ENCODE data around the gene KRTAP9-6. TPM values are rescaled to one million over a fixed set of nuclear protein-coding genes. Genes with fewer than 3 reads are reported as not detected.
"Not testable (repeated sequence)": the region's sequence is repeated elsewhere in the genome, so short reads cannot be mapped to it uniquely, and the experiment has no call there.

Gene KRTAP9-6
- total and polyA plus RNA-seq, 4 experiments from 2014 or later = not detected

GRCh38 chr17:41232399-41233105, 32.6 kb upstream of the KRTAP9-6 start, which contains the start of gene KRTAP9-3:
KRTAP9-3 (plus strand) TSS chr17:41232449; CDS start chr17:41232502, 53 bp downstream.
- CTCF ChIA-PET (ENCODE audit: partially characterized antibody); H3K27me3 ChIP-seq (ENCODE audit: insufficient read depth, low read length); H3K36me3 ChIP-seq (ENCODE audit: insufficient read depth, low read length); H3K9me3 ChIP-seq (ENCODE audit: control insufficient read depth in 1 of 2, low read length in 2 of 2); H3K4me3 Mint-ChIP-seq; H3K4me1 ChIP-seq (ENCODE audit: insufficient read depth, low read length); intact Hi-C loops (cut with micrococcal nuclease); H3K9me3 Mint-ChIP-seq; H3K27ac ChIP-seq (ENCODE audit: low read depth, low read length); H3K36me3 Mint-ChIP-seq; H3K4me3 ChIP-seq (ENCODE audit: low read length in 2 of 2); DNase-seq; POLR2A ChIA-PET (ENCODE audit: partially characterized antibody); H3K4me1 Mint-ChIP-seq: not testable (repeated sequence)
- peaks cover 21 to 24% of the 10 kb centered on the region in 2 donors for H3K27me3 Mint-ChIP-seq
- peak within 1 kb of the TSS in 1 of 7 donors; percentile 2 for H3K27ac Mint-ChIP-seq

DNA sequence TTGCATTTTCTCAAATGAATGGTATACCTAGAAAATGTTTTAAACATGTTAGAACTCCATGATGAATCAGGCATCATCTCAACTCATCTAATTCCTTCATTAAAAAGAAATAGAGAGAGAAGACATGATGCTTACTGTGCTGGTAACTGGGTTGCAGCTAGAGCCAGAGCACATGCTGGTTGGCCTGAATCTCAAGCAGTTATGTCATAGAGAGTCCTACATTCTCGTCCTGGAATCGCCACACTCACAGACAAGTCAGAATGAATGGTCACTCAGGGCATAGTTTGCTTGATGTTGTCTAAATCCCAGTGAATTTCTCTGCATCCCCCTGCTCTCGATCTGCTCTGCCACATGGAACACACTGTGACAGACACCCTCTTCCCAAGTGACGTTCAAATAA, 28.1 kb upstream of the KRTAP9-6 start:
- CTCF ChIA-PET (ENCODE audit: partially characterized antibody); H3K4me3 ChIP-seq (ENCODE audit: low read length in 2 of 2); H3K27ac ChIP-seq (ENCODE audit: low read depth, low read length); POLR2A ChIA-PET (ENCODE audit: partially characterized antibody); DNase-seq; H3K9me3 Mint-ChIP-seq; H3K4me1 Mint-ChIP-seq; H3K36me3 ChIP-seq (ENCODE audit: insufficient read depth, low read length); H3K36me3 Mint-ChIP-seq; intact Hi-C loops (cut with micrococcal nuclease); H3K4me3 Mint-ChIP-seq; H3K27ac Mint-ChIP-seq; H3K27me3 ChIP-seq (ENCODE audit: insufficient read depth, low read length); H3K9me3 ChIP-seq (ENCODE audit: control insufficient read depth in 1 of 2, low read length in 2 of 2); H3K4me1 ChIP-seq (ENCODE audit: insufficient read depth, low read length): not testable (repeated sequence)
- peaks cover 22 to 24% of the 10 kb centered on the region in 2 donors for H3K27me3 Mint-ChIP-seq

DNA sequence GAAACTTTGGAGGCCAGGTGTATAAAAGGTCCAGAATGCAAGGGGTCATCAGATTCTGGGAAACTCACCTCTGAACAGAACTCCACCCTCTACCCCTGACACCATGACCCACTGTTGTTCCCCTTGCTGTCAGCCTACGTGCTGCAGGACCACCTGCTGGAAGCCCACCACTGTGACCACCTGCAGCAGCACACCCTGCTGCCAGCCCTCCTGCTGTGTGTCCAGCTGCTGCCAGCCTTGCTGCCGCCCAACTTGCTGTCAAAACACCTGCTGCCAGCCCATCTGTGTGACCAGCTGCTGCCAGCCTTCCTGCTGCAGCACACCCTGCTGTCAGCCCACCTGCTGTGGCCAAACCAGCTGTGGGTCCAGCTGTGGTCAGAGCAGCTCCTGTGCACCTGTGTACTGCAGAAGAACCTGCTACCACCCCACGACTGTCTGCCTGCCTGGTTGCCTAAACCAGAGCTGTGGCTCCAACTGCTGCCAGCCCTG, 27.2 kb upstream of the KRTAP9-6 start, which contains the start of gene KRTAP9-8:
KRTAP9-8 (plus strand) TSS at position 51 of the 489 bp plus-strand sequence; CDS start at position 104, 53 bp downstream.
- H3K27me3 ChIP-seq (ENCODE audit: insufficient read depth, low read length); CTCF ChIA-PET (ENCODE audit: partially characterized antibody); H3K27ac Mint-ChIP-seq; H3K9me3 Mint-ChIP-seq; H3K27ac ChIP-seq (ENCODE audit: low read depth, low read length); H3K4me1 ChIP-seq (ENCODE audit: insufficient read depth, low read length); intact Hi-C loops (cut with micrococcal nuclease); H3K36me3 Mint-ChIP-seq; H3K4me3 Mint-ChIP-seq; H3K4me3 ChIP-seq (ENCODE audit: low read length in 2 of 2); POLR2A ChIA-PET (ENCODE audit: partially characterized antibody); H3K9me3 ChIP-seq (ENCODE audit: control insufficient read depth in 1 of 2, low read length in 2 of 2); H3K4me1 Mint-ChIP-seq; DNase-seq; H3K36me3 ChIP-seq (ENCODE audit: insufficient read depth, low read length): not testable (repeated sequence)
- H3K27me3 Mint-ChIP-seq = peaks cover 21 to 27% of the 10 kb centered on the region in 2 donors

- peaks cover 3 to 10% of the 10 kb centered on the region in 2 donors for H3K27me3 Mint-ChIP-seq
- intact Hi-C loops (cut with micrococcal nuclease); POLR2A ChIA-PET (ENCODE audit: partially characterized antibody); H3K9me3 ChIP-seq (ENCODE audit: control insufficient read depth in 1 of 2, low read length in 2 of 2); CTCF ChIA-PET (ENCODE audit: partially characterized antibody); H3K36me3 ChIP-seq (ENCODE audit: insufficient read depth, low read length); H3K4me3 ChIP-seq (ENCODE audit: low read length in 2 of 2); H3K27ac ChIP-seq (ENCODE audit: low read depth, low read length); H3K36me3 Mint-ChIP-seq; H3K27me3 ChIP-seq (ENCODE audit: insufficient read depth, low read length); H3K4me3 Mint-ChIP-seq; DNase-seq; H3K4me1 Mint-ChIP-seq; H3K9me3 Mint-ChIP-seq; H3K4me1 ChIP-seq (ENCODE audit: insufficient read depth, low read length): not testable (repeated sequence)
- peak overlapping the region in 1 of 7 donors; percentile 11 for H3K27ac Mint-ChIP-seq
These were observed 18.0 kb upstream of the KRTAP9-6 start for GRCh38 chr17:41246995-41247787.

DNA sequence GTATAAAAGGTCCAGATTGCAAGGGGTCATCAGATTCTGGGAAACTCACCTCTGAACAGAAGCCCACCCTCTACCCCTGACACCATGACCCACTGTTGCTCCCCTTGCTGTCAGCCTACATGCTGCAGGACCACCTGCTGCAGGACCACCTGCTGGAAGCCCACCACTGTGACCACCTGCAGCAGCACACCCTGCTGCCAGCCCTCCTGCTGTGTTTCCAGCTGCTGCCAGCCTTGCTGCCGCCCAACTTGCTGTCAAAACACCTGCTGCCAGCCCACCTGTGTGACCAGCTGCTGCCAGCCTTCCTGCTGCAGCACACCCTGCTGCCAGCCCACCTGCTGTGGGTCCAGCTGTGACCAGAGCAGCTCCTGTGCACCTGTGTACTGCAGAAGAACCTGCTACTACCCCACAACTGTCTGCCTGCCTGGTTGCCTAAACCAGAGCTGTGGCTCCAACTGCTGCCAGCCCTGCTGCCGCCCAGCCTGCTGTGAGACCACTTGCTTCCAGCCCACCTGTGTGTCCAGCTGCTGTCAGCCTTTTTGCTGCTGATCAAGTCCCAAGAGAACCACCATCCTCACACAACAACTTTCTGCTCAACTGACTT, 15.4 kb upstream of the KRTAP9-6 start, which contains the start of gene KRTAP9-4:
KRTAP9-4 (plus strand) TSS at position 51 of the 604 bp plus-strand sequence; CDS start at position 85, 34 bp downstream.
- CTCF ChIA-PET (ENCODE audit: partially characterized antibody); H3K27ac Mint-ChIP-seq; H3K4me1 ChIP-seq (ENCODE audit: insufficient read depth, low read length); H3K27me3 ChIP-seq (ENCODE audit: insufficient read depth, low read length); intact Hi-C loops (cut with micrococcal nuclease); H3K9me3 Mint-ChIP-seq; DNase-seq; H3K4me3 Mint-ChIP-seq; H3K36me3 ChIP-seq (ENCODE audit: insufficient read depth, low read length); H3K4me3 ChIP-seq (ENCODE audit: low read length in 2 of 2); H3K4me1 Mint-ChIP-seq; H3K27me3 Mint-ChIP-seq; H3K36me3 Mint-ChIP-seq; H3K27ac ChIP-seq (ENCODE audit: low read depth, low read length); POLR2A ChIA-PET (ENCODE audit: partially characterized antibody); H3K9me3 ChIP-seq (ENCODE audit: control insufficient read depth in 1 of 2, low read length in 2 of 2): not testable (repeated sequence)

GRCh38 chr17:41251261-41251660, 13.9 kb upstream of the KRTAP9-6 start:
- Histone ChIP-seq H3K36me3 (ENCODE audit: insufficient read depth, low read length) (no peaks in the 10 kb centered on the region), H3K4me3 (ENCODE audit: low read length in 2 of 2) (no peak overlapping the region), H3K27me3 (ENCODE audit: insufficient read depth, low read length) (no peaks in the 10 kb centered on the region), H3K27ac (ENCODE audit: low read depth, low read length) (no peak overlapping the region), H3K9me3 (ENCODE audit: control insufficient read depth in 1 of 2, low read length in 2 of 2) (no peaks in the 10 kb centered on the region), H3K4me1 (ENCODE audit: insufficient read depth, low read length) (no peaks in the 10 kb centered on the region)
- H3K9me3 Mint-ChIP-seq = no peaks in the 10 kb centered on the region
- intact Hi-C loops (cut with micrococcal nuclease) = no loop called here
- POLR2A ChIA-PET (ENCODE audit: partially characterized antibody) = no interaction called here
- no peak overlapping the region for H3K4me3 Mint-ChIP-seq
- H3K4me1 Mint-ChIP-seq = peaks cover 0 to 9% (median 0%) of the 10 kb centered on the region in 4 donors
- no peak overlapping the region for H3K27ac Mint-ChIP-seq
- DNase-seq = no peak
- H3K36me3 Mint-ChIP-seq = no peaks in the 10 kb centered on the region
- H3K27me3 Mint-ChIP-seq = peaks cover 7 to 14% of the 10 kb centered on the region in 2 donors
- CTCF ChIA-PET (ENCODE audit: partially characterized antibody) = no interaction called here

DNA sequence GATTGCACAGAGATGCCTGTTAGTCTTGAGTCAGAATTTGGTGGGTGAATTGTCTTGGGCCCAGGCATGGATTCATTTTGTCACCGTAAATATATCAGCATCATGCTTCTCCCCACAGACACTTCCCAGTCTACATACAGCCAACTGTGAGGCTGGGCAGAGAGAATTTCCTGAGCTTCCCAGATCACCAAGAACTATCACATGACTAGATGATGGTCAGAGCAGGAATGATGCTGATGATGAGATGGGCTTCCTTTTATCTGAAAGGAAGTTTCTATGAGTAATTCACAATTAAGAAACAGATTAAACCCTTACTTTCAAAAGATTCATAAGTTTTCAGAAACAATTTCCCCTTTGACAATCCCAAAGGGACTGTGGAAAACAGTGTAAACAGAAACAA, 10.3 kb upstream of the KRTAP9-6 start:
- Mint-ChIP-seq H3K4me3 (no peak overlapping the region), H3K27me3 (peaks cover 11 to 19% of the 10 kb centered on the region in 2 donors), H3K36me3 (no peaks in the 10 kb centered on the region), H3K27ac (no peak overlapping the region), H3K4me1 (peaks cover 0 to 5% (median under 1%) of the 10 kb centered on the region in 4 donors), H3K9me3 (no peaks in the 10 kb centered on the region)
- no peak overlapping the region for H3K27ac ChIP-seq (ENCODE audit: low read depth, low read length)
- no peaks in the 10 kb centered on the region for H3K4me1 ChIP-seq (ENCODE audit: insufficient read depth, low read length)
- H3K27me3 ChIP-seq (ENCODE audit: insufficient read depth, low read length) = no peaks in the 10 kb centered on the region
- ChIA-PET POLR2A (ENCODE audit: partially characterized antibody) (no interaction called here), CTCF (ENCODE audit: partially characterized antibody) (no interaction called here)
- intact Hi-C loops (cut with micrococcal nuclease) = no loop called here
- DNase-seq = no peak
- H3K36me3 ChIP-seq (ENCODE audit: insufficient read depth, low read length) = no peaks in the 10 kb centered on the region
- H3K4me3 ChIP-seq (ENCODE audit: low read length in 2 of 2) = no peak overlapping the region
- no peaks in the 10 kb centered on the region for H3K9me3 ChIP-seq (ENCODE audit: control insufficient read depth in 1 of 2, low read length in 2 of 2)
